HEK293T (cell line): ENCODE data around the gene CTNNA3.

Source experiments
- CTCF ChIA-PET: fragments of 350-600 bp; formaldehyde crosslinking; extraction: SDS; loops from one replicate; lab custom pipeline; 2021; ENCODE audit warnings: antibody characterized with exemption, inconsistent platforms; lab: Yijun Ruan, JAX
- POLR2A ChIA-PET: fragments of 350-600 bp; formaldehyde crosslinking; extraction: SDS; loops from one replicate; lab custom pipeline; 2020; ENCODE audit warnings: antibody characterized with exemption, inconsistent platforms; lab: Yijun Ruan, JAX
- DNase-seq: peaks from one replicate; pipeline ENCODE4 v3.0.0; 2012; ENCODE audit warnings: mixed read lengths; ENCODE audit errors: extremely low spot score
- ARNT ChIP-seq: fragments of 450-650 bp; IDR thresholded peaks from 2 replicates; pipeline ENCODE4 v1.6.1; 2017; ENCODE audit warnings: mild to moderate bottlenecking
- BHLHE40 ChIP-seq: fragments of 450-650 bp; IDR thresholded peaks from 2 replicates; pipeline ENCODE4 v1.6.1; 2016; ENCODE audit warnings: mild to moderate bottlenecking, moderate library complexity, borderline replicate concordance
- CTBP1 ChIP-seq: fragments of 450-650 bp; IDR thresholded peaks from 2 replicates; pipeline ENCODE4 v1.6.1; 2016; ENCODE audit warnings: borderline replicate concordance
- ELF4 ChIP-seq: fragments of 450-650 bp; IDR thresholded peaks from 2 replicates; pipeline ENCODE4 v1.6.1; 2017; ENCODE audit warnings: antibody characterized with exemption
- FOXA1 ChIP-seq: fragments of 450-650 bp; IDR thresholded peaks from 2 replicates; pipeline ENCODE4 v1.6.1; 2016; ENCODE audit warnings: mild to moderate bottlenecking
- FOXK2 ChIP-seq: fragments of 450-650 bp; IDR thresholded peaks from 2 replicates; pipeline ENCODE4 v1.6.1; 2016; ENCODE audit warnings: mild to moderate bottlenecking
- FOXM1 ChIP-seq: fragments of 450-650 bp; IDR thresholded peaks from 2 replicates; pipeline ENCODE4 v1.6.1; 2017; ENCODE audit warnings: mild to moderate bottlenecking, borderline replicate concordance
- HDGF ChIP-seq: fragments of 450-650 bp; IDR thresholded peaks from 2 replicates; pipeline ENCODE4 v1.6.1; 2017; ENCODE audit warnings: antibody characterized with exemption, borderline replicate concordance
- L3MBTL2 ChIP-seq: fragments of 450-650 bp; conservative IDR thresholded peaks from 2 replicates; pipeline ENCODE4 v1.6.1; 2016; ENCODE audit warnings: mild to moderate bottlenecking
- LEF1 ChIP-seq: fragments of 450-650 bp; IDR thresholded peaks from 2 replicates; pipeline ENCODE4 v1.6.1; 2017; ENCODE audit warnings: mild to moderate bottlenecking, borderline replicate concordance
- NFRKB ChIP-seq: fragments of 450-650 bp; IDR thresholded peaks from 2 replicates; pipeline ENCODE4 v1.6.1; 2016; ENCODE audit warnings: mild to moderate bottlenecking, moderate library complexity
- PKNOX1 ChIP-seq: fragments of 450-650 bp; IDR thresholded peaks from 2 replicates; pipeline ENCODE4 v1.6.1; 2016
- SP1 ChIP-seq: fragments of 450-650 bp; IDR thresholded peaks from 2 replicates; pipeline ENCODE4 v1.6.1; 2017
- SUZ12 ChIP-seq: fragments of 450-650 bp; IDR thresholded peaks from 2 replicates; pipeline ENCODE4 v1.6.1; 2016; ENCODE audit warnings: mild to moderate bottlenecking
- TARDBP ChIP-seq: fragments of 450-650 bp; IDR thresholded peaks from 2 replicates; pipeline ENCODE4 v1.6.1; 2016
- ZNF384 ChIP-seq: fragments of 450-650 bp; IDR thresholded peaks from 2 replicates; pipeline ENCODE4 v1.6.1; 2016

Gene CTNNA3

GRCh38 chr10:67011981-67012380 lies 684.0 kb downstream of the CTNNA3 start:
- ChIA-PET CTCF (interaction anchor here (0.6 kb wide), 1 partner anchor 246 kb away, joined by 3 read pairs; no protein-coding TSS in a partner anchor), POLR2A (no interaction called here)
- no peak for DNase-seq
- TF ChIP-seq BHLHE40: no peak
- TF ChIP-seq HDGF: no peak
- no peak for TF ChIP-seq L3MBTL2

GRCh38 chr10:67011480-67011879 lies 684.5 kb downstream of the CTNNA3 start:
- ChIA-PET CTCF (interaction anchor here (0.6 kb wide), 1 partner anchor 246 kb away, joined by 3 read pairs; no protein-coding TSS in a partner anchor), POLR2A (no interaction called here)

GRCh38 chr10:67005981-67006380 lies 690.0 kb downstream of the CTNNA3 start:
- ChIA-PET CTCF (no interaction called here), POLR2A (no interaction called here)
- TF ChIP-seq L3MBTL2: no peak
- TF ChIP-seq FOXA1: no peak
- TF ChIP-seq NFRKB: no peak
- no peak for TF ChIP-seq ZNF384
- no peak for TF ChIP-seq FOXM1
- no peak for TF ChIP-seq SUZ12
- no peak for DNase-seq

More at GRCh38 chr10:67011480-67011879, 684.5 kb downstream of the CTNNA3 start:
- DNase-seq: no peak
- no peak for TF ChIP-seq SP1
- TF ChIP-seq TARDBP: no peak
- TF ChIP-seq LEF1: no peak
- no peak for TF ChIP-seq FOXA1
- no peak for TF ChIP-seq FOXM1
- TF ChIP-seq L3MBTL2: no peak
- no peak for TF ChIP-seq FOXK2
- no peak for TF ChIP-seq ELF4
- TF ChIP-seq ZNF384: no peak

- CTCF ChIA-PET: no interaction called here
- DNase-seq: no peak
- POLR2A ChIA-PET: no interaction called here
- TF ChIP-seq FOXA1: no peak
- TF ChIP-seq FOXK2: no peak
- no peak for TF ChIP-seq ARNT
- TF ChIP-seq SUZ12: no peak
- no peak for TF ChIP-seq ZNF384
- TF ChIP-seq FOXM1: no peak
- no peak for TF ChIP-seq HDGF
- TF ChIP-seq NFRKB: no peak
- TF ChIP-seq PKNOX1: no peak
- TF ChIP-seq L3MBTL2: no peak
- TF ChIP-seq SP1: no peak
- TF ChIP-seq LEF1: no peak
- TF ChIP-seq CTBP1: no peak
- no peak for TF ChIP-seq ELF4
- no peak for TF ChIP-seq BHLHE40
- no peak for TF ChIP-seq TARDBP
These were observed 691.3 kb downstream of the CTNNA3 start for GRCh38 chr10:67004690-67005089.

- TF ChIP-seq FOXM1: no peak
- TF ChIP-seq L3MBTL2: no peak
- no peak for TF ChIP-seq FOXA1
- TF ChIP-seq CTBP1: no peak
- no peak for TF ChIP-seq LEF1
- TF ChIP-seq ARNT: no peak
- TF ChIP-seq NFRKB: no peak
- no peak for TF ChIP-seq FOXK2
- TF ChIP-seq ZNF384: no peak
- ChIA-PET CTCF (no interaction called here), POLR2A (no interaction called here)
- no peak for DNase-seq
These were observed 696.0 kb downstream of the CTNNA3 start for GRCh38 chr10:66999762-67000545.

GRCh38 chr10:66996996-66997395 lies 699.0 kb downstream of the CTNNA3 start:
- TF ChIP-seq FOXM1 (no peak), NFRKB (no peak), SUZ12 (no peak), HDGF (no peak), ARNT (no peak), TARDBP (no peak), BHLHE40 (no peak), SP1 (no peak), L3MBTL2 (no peak), FOXA1 (no peak), ELF4 (no peak), ZNF384 (no peak), CTBP1 (no peak), LEF1 (no peak), PKNOX1 (no peak), FOXK2 (no peak)
- POLR2A ChIA-PET: no interaction called here
- CTCF ChIA-PET: no interaction called here
- no peak for DNase-seq
